GM18507 (cell line): ENCODE results near the gene DCP1B.
"Not testable (repeated sequence)": the region's sequence is repeated elsewhere in the genome, so short reads cannot be mapped to it uniquely, and the experiment has no call there.

Source experiments
- DNase-seq: peaks from one replicate; pipeline ENCODE4 v3.0.0; 2011; ENCODE audit warnings: low read depth; ENCODE audit not compliant: insufficient read length; ENCODE audit errors: extremely low spot score
- FAIRE-seq: peaks from 2 replicates; lab custom pipeline; 2011; peaks lifted over from hg19 to GRCh38; lab: Jason Lieb, UNC

The DCP1B gene

GRCh38 chr12:1980282-1980681 is 24.0 kb downstream of the DCP1B start:
- DNase-seq (no peak), FAIRE-seq (no peak)

GRCh38 chr12:1978078-1978862 is 26.0 kb downstream of the DCP1B start:
- FAIRE-seq (no peak), DNase-seq (no peak)

- FAIRE-seq: no peak
- no peak for DNase-seq
Observed at GRCh38 chr12:1977588-1977987, 26.7 kb downstream of the DCP1B start.

- FAIRE-seq (no peak), DNase-seq (no peak)
Observed at GRCh38 chr12:1977109-1977508, 27.1 kb downstream of the DCP1B start.

- DNase-seq (no peak), FAIRE-seq (no peak)
Observed at GRCh38 chr12:1974812-1975211, 29.4 kb downstream of the DCP1B start.

- no peak for DNase-seq
- no peak for FAIRE-seq
Observed at GRCh38 chr12:1972856-1973317, 31.4 kb downstream of the DCP1B start.

GRCh38 chr12:1972260-1972659 is 32.0 kb downstream of the DCP1B start:
- no peak for FAIRE-seq
- DNase-seq: no peak

GRCh38 chr12:1970331-1970900 is 33.8 kb downstream of the DCP1B start:
- FAIRE-seq (no peak), DNase-seq (no peak)

GRCh38 chr12:1966561-1967226 is 37.6 kb downstream of the DCP1B start:
- DNase-seq (no peak), FAIRE-seq (no peak)

GRCh38 chr12:1965916-1966315 is 38.3 kb downstream of the DCP1B start:
- DNase-seq (no peak), FAIRE-seq (no peak)

GRCh38 chr12:1962051-1963020 is 41.9 kb downstream of the DCP1B start:
- DNase-seq (no peak), FAIRE-seq (no peak)

GRCh38 chr12:1956716-1957115 is 47.5 kb downstream of the DCP1B start:
- DNase-seq (no peak), FAIRE-seq (no peak)

- FAIRE-seq (no peak), DNase-seq (no peak)
Observed at GRCh38 chr12:1949771-1950470, 54.3 kb downstream of the DCP1B start.

GRCh38 chr12:1948883-1949282 is 55.4 kb downstream of the DCP1B start:
- no peak for FAIRE-seq

GRCh38 chr12:1947081-1947480 is 57.2 kb downstream of the DCP1B start:
- FAIRE-seq (no peak), DNase-seq (no peak)

More at GRCh38 chr12:1948883-1949282, 55.4 kb downstream of the DCP1B start:
- DNase-seq: no peak

GRCh38 chr12:1946296-1946695 is 58.0 kb downstream of the DCP1B start:
- FAIRE-seq: no peak
- no peak for DNase-seq

GRCh38 chr12:1945502-1945901 is 58.8 kb downstream of the DCP1B start:
- not testable (repeated sequence) for FAIRE-seq, DNase-seq

- FAIRE-seq: peak; percentile 88
- DNase-seq: peak; percentile 70
Observed at GRCh38 chr12:1939801-1940607, 64.3 kb downstream of the DCP1B start.
